Measurements from ENCODE around the gene CCDC92B.

GRCh38 chr17:2706911-2707510 lies 42.4 kb downstream of the CCDC92B start:
- no peak for TF ChIP-seq CTCF (IDR thresholded peaks at IDR 0.05)
- TF ChIP-seq POLR2A (IDR thresholded peaks at IDR 0.05), result no peak

Measured in thyroid gland (tissue), 4 donors.